Bronchial smooth muscle cell (primary cell): Measurements from ENCODE around the gene SCN1A. TPM values are rescaled to one million over a fixed set of nuclear protein-coding genes. Genes with fewer than 3 reads are reported as not detected.

Experiments
- total RNA-seq: library from RNA; depleted of rRNA; stranded (reverse); fragments of >200 nt; gene quantifications from 2 replicates; pipeline ENCODE4 v1.2.1, GENCODE V29; 2014

The SCN1A gene
- total RNA-seq = 0.09 and 0.47 TPM in 2 replicates

DNA sequence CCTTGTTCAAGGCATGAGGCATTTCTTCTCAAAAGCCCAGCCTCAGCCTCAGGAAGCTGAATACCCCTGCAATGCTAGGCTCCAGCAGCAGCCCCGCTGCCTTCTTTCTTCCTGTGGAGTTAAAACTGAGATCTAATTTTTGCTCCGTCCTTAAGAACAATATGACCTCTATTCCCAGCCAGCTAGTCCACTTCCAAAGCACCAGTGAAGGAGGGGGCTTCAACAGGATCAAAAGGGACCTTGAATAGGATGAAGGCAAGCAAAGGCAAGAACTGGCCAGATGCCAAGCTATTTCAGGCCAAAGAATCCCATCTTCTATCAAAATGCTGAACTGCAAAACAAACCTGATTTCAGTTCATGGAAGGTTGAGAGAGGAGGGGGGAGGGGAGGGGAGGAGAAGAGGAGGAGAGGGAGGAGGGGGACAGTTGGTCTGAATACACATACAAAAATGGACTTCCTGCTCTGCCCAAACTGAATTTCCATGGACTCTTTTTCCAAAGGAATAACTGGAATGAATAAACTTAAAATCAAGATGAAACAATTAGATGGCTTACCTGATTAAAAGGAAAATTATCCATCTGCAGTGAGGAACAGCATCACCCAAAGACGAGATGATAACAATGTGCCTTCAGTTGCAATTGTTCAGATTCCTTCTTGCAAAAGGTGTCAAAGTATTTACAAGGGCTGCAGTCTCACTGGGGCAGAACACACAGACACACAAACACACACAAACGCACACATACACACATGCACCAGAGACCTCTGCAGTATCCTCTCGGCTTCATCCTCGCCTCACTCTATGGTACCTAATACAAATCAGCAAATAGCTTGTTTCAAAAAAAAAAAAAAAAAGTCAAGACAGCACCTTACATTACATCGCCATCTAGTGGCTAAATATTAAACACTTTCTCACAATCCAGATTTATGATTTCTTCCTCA lies at the start of gene SCN1A:
SCN1A (minus strand) TSS at position 804 of the 939 bp plus-strand sequence. CDS start 54,399 bp downstream, outside the sequence.

GRCh38 chr2:165953655-165954606 lies 173.9 kb downstream of the SCN1A start, which contains the start of gene TTC21B:
TTC21B (minus strand) TSS chr2:165953776; CDS start chr2:165953705, 71 bp downstream.

Other genes with a start within 250 kb of the SCN1A start
- 19.7 and 27.0 TPM in 2 replicates for gene TTC21B, start 174.2 kb downstream of the SCN1A start, total RNA-seq
- 5.2 and 12.1 TPM in 2 replicates for gene SCN9A, start 247.9 kb upstream of the SCN1A start, total RNA-seq